AG09319 (cell line): ENCODE results near the gene KANSL1L.

Experiments
- DNase-seq: peaks from one replicate; pipeline ENCODE4 v3.0.0-alpha.2; 2010; ENCODE audit warnings: low read depth; ENCODE audit errors: extremely low read depth
- TF ChIP-seq, protein P1 (sequence below): IDR thresholded peaks from 2 replicates; pipeline ENCODE4 v1.5.1; 2011; ENCODE audit warnings: low read depth, mild to moderate bottlenecking, inconsistent platforms, low read length, moderate library complexity

The KANSL1L gene

DNA sequence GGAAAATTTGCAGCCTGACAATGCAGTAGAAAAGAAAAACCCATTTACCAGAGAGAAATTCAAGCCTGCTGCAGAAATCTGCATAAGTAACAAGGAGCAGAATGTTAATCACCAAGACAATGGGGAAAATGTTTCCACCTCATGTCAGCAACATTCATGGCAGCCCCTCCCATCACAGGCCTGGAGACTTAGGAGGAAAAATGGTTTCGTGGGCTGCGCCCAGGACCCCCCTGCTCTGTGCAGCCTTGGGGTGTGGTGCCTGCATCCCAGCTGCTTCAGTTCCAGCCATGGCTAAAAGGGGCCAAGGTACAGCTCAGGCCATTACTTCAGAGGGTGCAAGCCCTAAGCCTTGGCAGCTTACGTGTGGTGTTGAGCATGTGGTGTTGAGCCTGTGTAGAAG lies 115.4 kb downstream of the KANSL1L start:
- TF ChIP-seq, protein P1, sequence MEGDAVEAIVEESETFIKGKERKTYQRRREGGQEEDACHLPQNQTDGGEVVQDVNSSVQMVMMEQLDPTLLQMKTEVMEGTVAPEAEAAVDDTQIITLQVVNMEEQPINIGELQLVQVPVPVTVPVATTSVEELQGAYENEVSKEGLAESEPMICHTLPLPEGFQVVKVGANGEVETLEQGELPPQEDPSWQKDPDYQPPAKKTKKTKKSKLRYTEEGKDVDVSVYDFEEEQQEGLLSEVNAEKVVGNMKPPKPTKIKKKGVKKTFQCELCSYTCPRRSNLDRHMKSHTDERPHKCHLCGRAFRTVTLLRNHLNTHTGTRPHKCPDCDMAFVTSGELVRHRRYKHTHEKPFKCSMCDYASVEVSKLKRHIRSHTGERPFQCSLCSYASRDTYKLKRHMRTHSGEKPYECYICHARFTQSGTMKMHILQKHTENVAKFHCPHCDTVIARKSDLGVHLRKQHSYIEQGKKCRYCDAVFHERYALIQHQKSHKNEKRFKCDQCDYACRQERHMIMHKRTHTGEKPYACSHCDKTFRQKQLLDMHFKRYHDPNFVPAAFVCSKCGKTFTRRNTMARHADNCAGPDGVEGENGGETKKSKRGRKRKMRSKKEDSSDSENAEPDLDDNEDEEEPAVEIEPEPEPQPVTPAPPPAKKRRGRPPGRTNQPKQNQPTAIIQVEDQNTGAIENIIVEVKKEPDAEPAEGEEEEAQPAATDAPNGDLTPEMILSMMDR = no peak
- no peak for DNase-seq

DNA sequence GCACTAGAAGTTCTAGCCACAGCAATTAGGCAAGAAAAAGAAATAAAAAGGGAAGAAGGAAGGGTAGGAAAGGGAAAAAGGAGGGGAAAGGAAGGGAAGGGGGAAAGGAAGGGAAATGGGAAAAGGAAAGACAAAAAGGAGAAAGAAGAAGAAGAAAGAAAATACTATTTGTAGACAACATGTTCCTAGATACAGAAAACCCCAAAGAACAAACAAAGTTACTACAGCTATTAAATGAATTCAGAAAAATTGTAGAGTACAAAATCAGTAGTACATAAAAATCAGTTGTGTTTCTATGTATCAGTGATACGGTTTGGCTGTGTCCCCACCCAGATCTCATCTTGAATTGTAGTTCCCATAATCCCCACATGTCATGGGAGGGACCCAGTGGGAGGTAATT lies 116.5 kb downstream of the KANSL1L start:
- TF ChIP-seq, protein P1 = no peak
- DNase-seq = no peak

DNA sequence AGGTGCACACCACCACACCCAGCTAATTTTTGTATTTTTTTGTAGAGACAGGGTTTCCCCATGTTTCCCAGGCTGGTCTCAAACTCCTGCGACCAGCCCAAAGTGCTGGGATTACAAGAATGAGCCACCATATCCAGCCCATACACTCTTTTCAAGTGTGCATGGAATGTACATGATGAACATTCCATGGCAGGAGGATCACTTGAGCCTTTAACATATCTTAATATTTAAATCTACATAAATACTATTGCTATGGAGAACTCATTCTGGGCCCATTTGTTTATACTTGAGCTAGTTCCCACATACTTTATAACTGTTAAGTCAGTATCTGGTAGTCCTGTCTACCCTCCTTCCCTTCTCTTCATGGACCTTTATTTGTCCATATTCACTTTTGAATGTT lies 120.3 kb downstream of the KANSL1L start:
- TF ChIP-seq, protein P1 = no peak
- no peak for DNase-seq

DNA sequence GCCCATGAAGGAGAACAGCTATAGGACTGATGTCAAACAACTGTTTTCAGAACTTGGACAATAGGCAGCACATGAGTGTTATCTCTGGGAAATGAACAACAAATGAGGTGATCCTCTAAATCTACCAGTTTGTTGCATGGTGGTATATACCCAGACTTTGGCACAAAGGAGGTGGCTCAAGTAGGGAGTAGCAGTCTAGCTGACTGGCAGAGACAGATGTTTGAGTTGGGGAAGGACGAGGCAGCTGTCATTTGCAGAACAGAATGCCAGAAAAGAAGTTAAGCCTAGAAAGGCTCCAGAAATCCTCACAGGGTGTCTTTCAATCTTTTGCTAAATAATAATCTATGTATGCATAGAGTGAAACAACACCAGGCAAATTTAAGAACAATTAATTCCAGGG lies 121.4 kb downstream of the KANSL1L start:
- TF ChIP-seq, protein P1 = no peak
- no peak for DNase-seq

DNA sequence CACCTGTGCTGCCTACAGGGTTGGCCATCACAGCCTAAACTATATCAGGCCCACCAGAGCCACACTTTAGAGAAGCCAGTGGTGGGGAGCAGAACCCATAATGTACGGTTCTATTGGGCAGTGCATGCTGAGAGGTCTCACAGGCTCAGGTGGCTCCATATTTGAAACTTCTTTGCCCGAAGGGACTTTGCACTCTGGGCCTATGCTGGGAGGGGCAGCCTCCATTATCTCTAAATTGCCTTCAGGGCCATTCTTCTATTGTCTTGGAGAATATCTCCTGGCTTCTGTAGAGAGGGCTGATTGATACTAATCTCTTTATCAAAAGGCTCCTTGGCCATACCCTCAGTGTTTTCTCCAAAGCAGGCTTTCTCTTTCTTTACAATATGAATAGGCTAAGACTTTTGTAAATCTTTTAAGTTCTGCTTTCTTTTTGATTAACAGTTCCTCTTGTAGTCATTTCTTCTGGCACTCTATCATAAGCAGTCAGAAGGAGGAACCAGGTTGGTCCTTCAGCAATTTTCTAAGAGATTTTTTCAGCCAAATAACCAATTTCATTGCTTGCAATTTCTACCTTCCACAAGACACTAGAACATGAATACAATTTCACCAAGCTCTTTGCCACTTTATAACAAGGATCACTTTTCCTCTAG lies 124.2 kb downstream of the KANSL1L start:
- no peak for DNase-seq
- TF ChIP-seq, protein P1 = no peak

DNA sequence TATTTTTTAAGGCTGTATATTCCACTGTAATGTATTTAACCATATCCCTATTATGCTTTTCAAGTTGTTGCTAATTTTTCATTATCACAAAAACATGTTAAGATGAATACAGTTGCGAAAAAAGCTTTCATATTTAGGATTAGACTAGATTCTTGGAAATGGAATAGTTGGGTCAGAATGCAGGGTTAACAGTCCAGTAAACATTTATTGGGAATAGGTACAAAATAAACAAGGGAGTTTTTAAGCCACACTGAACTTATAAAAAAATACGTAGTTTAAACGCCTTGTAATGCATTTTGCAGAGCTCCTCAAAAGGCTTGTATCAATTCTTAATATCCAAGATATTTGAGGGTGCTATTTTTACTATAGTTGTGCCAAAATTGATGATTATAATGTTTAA lies 133.1 kb downstream of the KANSL1L start:
- no peak for DNase-seq
- TF ChIP-seq, protein P1 = no peak

DNA sequence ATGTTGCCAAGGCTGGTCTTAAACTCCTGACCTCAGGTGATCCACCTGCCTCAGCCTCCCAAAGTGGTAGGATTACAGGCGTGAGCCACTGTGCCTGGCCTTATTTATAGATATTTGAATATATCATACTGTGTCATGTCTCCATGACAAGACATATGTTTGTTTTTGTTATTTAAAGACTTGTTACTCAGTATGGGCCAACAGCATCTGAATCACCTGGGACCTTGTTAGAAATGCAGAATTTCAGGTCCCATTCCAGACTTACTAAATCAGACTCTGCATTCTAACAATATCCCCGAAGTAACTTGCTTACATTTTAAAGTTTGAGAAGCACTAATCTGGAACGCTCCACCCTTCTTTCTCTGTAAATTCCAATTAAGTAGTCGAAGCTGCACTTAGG lies 135.5 kb downstream of the KANSL1L start:
- TF ChIP-seq, protein P1 = no peak
- no peak for DNase-seq
